Mesodermal cell (in vitro differentiated cells): ENCODE results near the gene POLR3A.
"Not testable (repeated sequence)": the region's sequence is repeated elsewhere in the genome, so short reads cannot be mapped to it uniquely, and the experiment has no call there.

Source experiments
- H3K27ac ChIP-seq: 2 replicates; pipeline ENCODE4 v1.7.0; 2013; ENCODE audit warnings: mild to moderate bottlenecking, low read depth, low read length, moderate library complexity; ENCODE audit not compliant: severe bottlenecking
- H3K36me3 ChIP-seq: 2 replicates; pipeline ENCODE4 v1.7.1; 2013; ENCODE audit warnings: mild to moderate bottlenecking, low read length, moderate library complexity; ENCODE audit not compliant: control insufficient read depth, insufficient read depth
- H3K4me1 ChIP-seq: one replicate; pipeline ENCODE4 v1.7.1; 2013; ENCODE audit warnings: mild to moderate bottlenecking, low read length; ENCODE audit not compliant: insufficient read depth, control insufficient read depth, poor library complexity, severe bottlenecking
- H3K4me3 ChIP-seq: 2 replicates; pipeline ENCODE4 v1.7.0; 2013; ENCODE audit warnings: low read length, control low read depth, mild to moderate bottlenecking; ENCODE audit not compliant: insufficient read depth, poor library complexity, severe bottlenecking; ENCODE audit errors: extremely low read depth
- H3K9me3 ChIP-seq: 2 replicates; pipeline ENCODE4 v1.7.1; 2013; ENCODE audit warnings: mild to moderate bottlenecking, low read length, moderate library complexity; ENCODE audit not compliant: control insufficient read depth
- whole genome bisulfite sequencing, 2 experiments: methylation state at CpG; one replicate each; pipeline ENCODE4 v1.1.5; 2013; ENCODE audit warnings: missing lambda C conversion rate in 2 of 2; ENCODE audit not compliant: insufficient coverage in 2 of 2; 5-methylcytosine and 5-hydroxymethylcytosine counted together

POLR3A gene

GRCh38 chr10:78000956-78001472 lies 28.3 kb downstream of the POLR3A start:
- Histone ChIP-seq H3K4me3 (no peak overlapping the region), H3K9me3 (no peaks in the 10 kb centered on the region), H3K36me3 (peaks cover 67% of the 10 kb centered on the region), H3K4me1 (no peaks in the 10 kb centered on the region), H3K27ac (no peak overlapping the region)
- 97 to 98% methylated on average over 4 of the region's 6 CpGs for WGBS, 2 experiments

GRCh38 chr10:78000206-78000605 lies 29.1 kb downstream of the POLR3A start:
- peaks cover 65% of the 10 kb centered on the region for H3K36me3 ChIP-seq

DNA sequence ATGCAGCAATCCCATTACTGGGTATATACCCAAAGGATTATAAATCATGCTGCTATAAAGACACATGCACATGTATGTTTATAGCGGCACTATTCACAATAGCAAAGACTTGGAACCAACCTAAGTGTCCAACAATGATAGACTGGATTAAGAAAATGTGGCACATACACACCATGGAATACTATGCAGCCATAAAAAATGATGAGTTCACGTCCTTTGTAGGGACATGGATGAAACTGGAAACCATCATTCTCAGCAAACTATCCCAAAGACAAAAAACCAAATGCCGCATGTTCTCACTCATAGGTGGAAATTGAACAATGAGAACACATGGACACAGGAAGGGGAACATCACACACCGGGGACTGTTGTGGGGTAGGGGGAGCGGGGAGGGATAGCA lies 30.5 kb downstream of the POLR3A start:
- 100% methylated on average over 1 of the region's 5 CpGs; no CpG with 5 or more reads in 1 of the 2 experiments for WGBS, 2 experiments

More at GRCh38 chr10:78000206-78000605, 29.1 kb downstream of the POLR3A start:
- Histone ChIP-seq H3K4me1 (no peaks in the 10 kb centered on the region), H3K4me3 (no peak overlapping the region), H3K9me3 (no peaks in the 10 kb centered on the region), H3K27ac (no peak overlapping the region)

GRCh38 chr10:77993620-77994019 lies 35.7 kb downstream of the POLR3A start:
- no peaks in the 10 kb centered on the region for H3K9me3 ChIP-seq
- 93 to 95% methylated on average over 2 of the region's 3 CpGs for WGBS, 2 experiments
- H3K4me3 ChIP-seq = no peak overlapping the region
- no peak overlapping the region for H3K27ac ChIP-seq
- no peaks in the 10 kb centered on the region for H3K4me1 ChIP-seq
- H3K36me3 ChIP-seq = peaks cover 57% of the 10 kb centered on the region

More for the DNA sequence above, 30.5 kb downstream of the POLR3A start:
- not testable (repeated sequence) for H3K9me3 ChIP-seq, H3K27ac ChIP-seq, H3K4me1 ChIP-seq, H3K4me3 ChIP-seq
- H3K36me3 ChIP-seq = peaks cover 58% of the 10 kb centered on the region

- Histone ChIP-seq H3K4me1 (peaks cover 14% of the 10 kb centered on the region), H3K36me3 (peaks cover 94% of the 10 kb centered on the region), H3K27ac (no peak overlapping the region), H3K4me3 (no peak overlapping the region), H3K9me3 (no peaks in the 10 kb centered on the region)
- 96 to 98% methylated on average over 11 of the region's 11 CpGs for WGBS, 2 experiments
Observed at GRCh38 chr10:77989081-77989724, 40.1 kb downstream of the POLR3A start.

- WGBS, 2 experiments = 93 to 98% methylated on average over 6 of the region's 7 CpGs
- Histone ChIP-seq H3K4me3 (no peak overlapping the region), H3K36me3 (peaks cover 85% of the 10 kb centered on the region), H3K4me1 (peaks cover 27% of the 10 kb centered on the region), H3K27ac (no peak overlapping the region), H3K9me3 (no peaks in the 10 kb centered on the region)
Observed at GRCh38 chr10:77987671-77988255, 41.6 kb downstream of the POLR3A start.

- Histone ChIP-seq H3K27ac (no peak overlapping the region), H3K9me3 (no peaks in the 10 kb centered on the region), H3K36me3 (peaks cover 83% of the 10 kb centered on the region), H3K4me3 (no peak overlapping the region), H3K4me1 (peaks cover 30% of the 10 kb centered on the region)
- WGBS, 2 experiments = 95 to 100% methylated on average over 3 to 4 of the region's 4 CpGs
Observed at GRCh38 chr10:77984986-77985385, 44.3 kb downstream of the POLR3A start.

GRCh38 chr10:77983384-77984341 lies 45.7 kb downstream of the POLR3A start:
- H3K9me3 ChIP-seq = no peaks in the 10 kb centered on the region
- H3K27ac ChIP-seq = peak overlapping the region; percentile 79
- H3K4me3 ChIP-seq = no peak overlapping the region
- H3K4me1 ChIP-seq = peaks cover 30% of the 10 kb centered on the region
- 55 to 70% methylated on average over 7 to 8 of the region's 16 CpGs for WGBS, 2 experiments
- peaks cover 84% of the 10 kb centered on the region for H3K36me3 ChIP-seq

- peaks cover 30% of the 10 kb centered on the region for H3K4me1 ChIP-seq
- H3K27ac ChIP-seq = no peak overlapping the region
- H3K9me3 ChIP-seq = no peaks in the 10 kb centered on the region
- no peak overlapping the region for H3K4me3 ChIP-seq
- peaks cover 84% of the 10 kb centered on the region for H3K36me3 ChIP-seq
- 96 to 100% methylated on average over 13 of the region's 13 CpGs for WGBS, 2 experiments
Observed at GRCh38 chr10:77981281-77981680, 48.0 kb downstream of the POLR3A start.

GRCh38 chr10:77979221-77979620 lies 50.1 kb downstream of the POLR3A start:
- WGBS, 2 experiments = 95 to 98% methylated on average over 4 to 8 of the region's 10 CpGs
- H3K27ac ChIP-seq = no peak overlapping the region
- peaks cover 21% of the 10 kb centered on the region for H3K4me1 ChIP-seq
- H3K9me3 ChIP-seq = no peaks in the 10 kb centered on the region
- H3K36me3 ChIP-seq = peaks cover 76% of the 10 kb centered on the region
- H3K4me3 ChIP-seq = no peak overlapping the region
